WERI-Rb-1 (cell line): ENCODE results near the gene SMYD3.

Experiments used
- DNase-seq: peaks from one replicate; pipeline ENCODE4 v3.0.0-alpha.2; 2020
- H3K27ac ChIP-seq: fragments of 250-450 bp; sonication (Bioruptor Pico); 2 replicates; pipeline ENCODE4 v1.5.1; 2020; ENCODE audit warnings: mild to moderate bottlenecking, moderate library complexity
- H3K27me3 ChIP-seq: fragments of 250-450 bp; sonication (Bioruptor Pico); 2 replicates; pipeline ENCODE4 v1.5.1; 2021; ENCODE audit warnings: mild to moderate bottlenecking, low read depth, moderate library complexity; ENCODE audit not compliant: insufficient read depth, severe bottlenecking
- H3K36me3 ChIP-seq: fragments of 250-450 bp; sonication (Bioruptor Pico); 2 replicates; pipeline ENCODE4 v1.5.1; 2020; ENCODE audit warnings: mild to moderate bottlenecking, moderate library complexity
- H3K4me3 ChIP-seq: 2 replicates; pipeline ENCODE4 v1.5.1; 2011; ENCODE audit warnings: low read depth, mild to moderate bottlenecking, control low read depth, low read length
- H3K9me3 ChIP-seq: fragments of 250-450 bp; sonication (Bioruptor Pico); 2 replicates; pipeline ENCODE4 v1.5.1; 2021; ENCODE audit warnings: mild to moderate bottlenecking, moderate library complexity; ENCODE audit not compliant: severe bottlenecking
- TF ChIP-seq, protein P1 (sequence below): IDR thresholded peaks from 2 replicates; pipeline ENCODE4 v1.5.1; 2011; ENCODE audit warnings: low read depth, mild to moderate bottlenecking, control low read depth, inconsistent platforms, low read length

Gene SMYD3

GRCh38 chr1:245872475-245872874, 634.6 kb downstream of the SMYD3 start:
- TF ChIP-seq, protein P1, sequence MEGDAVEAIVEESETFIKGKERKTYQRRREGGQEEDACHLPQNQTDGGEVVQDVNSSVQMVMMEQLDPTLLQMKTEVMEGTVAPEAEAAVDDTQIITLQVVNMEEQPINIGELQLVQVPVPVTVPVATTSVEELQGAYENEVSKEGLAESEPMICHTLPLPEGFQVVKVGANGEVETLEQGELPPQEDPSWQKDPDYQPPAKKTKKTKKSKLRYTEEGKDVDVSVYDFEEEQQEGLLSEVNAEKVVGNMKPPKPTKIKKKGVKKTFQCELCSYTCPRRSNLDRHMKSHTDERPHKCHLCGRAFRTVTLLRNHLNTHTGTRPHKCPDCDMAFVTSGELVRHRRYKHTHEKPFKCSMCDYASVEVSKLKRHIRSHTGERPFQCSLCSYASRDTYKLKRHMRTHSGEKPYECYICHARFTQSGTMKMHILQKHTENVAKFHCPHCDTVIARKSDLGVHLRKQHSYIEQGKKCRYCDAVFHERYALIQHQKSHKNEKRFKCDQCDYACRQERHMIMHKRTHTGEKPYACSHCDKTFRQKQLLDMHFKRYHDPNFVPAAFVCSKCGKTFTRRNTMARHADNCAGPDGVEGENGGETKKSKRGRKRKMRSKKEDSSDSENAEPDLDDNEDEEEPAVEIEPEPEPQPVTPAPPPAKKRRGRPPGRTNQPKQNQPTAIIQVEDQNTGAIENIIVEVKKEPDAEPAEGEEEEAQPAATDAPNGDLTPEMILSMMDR = no peak
- Histone ChIP-seq H3K36me3 (no peaks in the 10 kb centered on the region), H3K4me3 (no peak overlapping the region), H3K9me3 (no peaks in the 10 kb centered on the region), H3K27ac (no peak overlapping the region), H3K27me3 (no peaks in the 10 kb centered on the region)
- DNase-seq = no peak

DNA sequence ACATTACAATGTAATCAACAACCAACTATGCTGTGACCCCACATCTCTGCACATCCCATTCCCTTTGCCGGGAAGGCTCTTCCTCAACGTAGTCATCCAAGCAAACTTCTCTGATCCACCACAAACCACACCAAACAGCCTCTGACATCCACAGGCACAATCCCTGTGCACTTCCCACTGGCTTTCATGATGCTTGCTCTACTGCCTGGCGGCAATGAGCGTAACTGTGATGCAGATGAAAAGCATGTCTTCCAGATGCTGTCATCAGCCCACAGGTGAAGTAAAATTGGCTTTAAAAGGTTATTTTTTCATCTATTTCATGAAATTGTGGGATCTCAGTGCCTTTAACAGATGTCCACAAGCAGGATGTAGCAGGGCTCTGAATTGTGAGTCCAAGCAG, 635.2 kb downstream of the SMYD3 start:
- TF ChIP-seq, protein P1 = no peak

DNA sequence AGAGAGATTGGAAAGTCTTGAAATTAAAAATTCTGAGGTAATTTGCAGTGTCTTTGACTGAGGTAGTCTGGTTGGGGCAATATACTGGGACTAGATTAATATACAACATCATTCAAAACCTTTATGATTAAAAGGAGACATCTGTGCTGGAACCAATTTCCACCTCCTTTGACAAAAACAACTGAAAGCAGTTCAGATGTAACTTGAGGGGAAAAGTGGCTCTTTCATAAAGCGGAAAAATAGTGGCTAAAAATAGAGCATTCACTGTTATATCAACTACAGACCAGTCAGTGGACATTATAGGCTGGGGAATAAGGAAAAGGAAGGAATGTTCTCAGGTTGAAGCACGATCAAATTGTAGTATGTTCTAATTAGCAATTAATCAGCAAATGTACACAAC, 635.9 kb downstream of the SMYD3 start:
- TF ChIP-seq, protein P1 = no peak
- H3K36me3 ChIP-seq = no peaks in the 10 kb centered on the region
- H3K27ac ChIP-seq = no peak overlapping the region
- H3K4me3 ChIP-seq = no peak overlapping the region
- no peak for DNase-seq
- no peaks in the 10 kb centered on the region for H3K9me3 ChIP-seq
- H3K27me3 ChIP-seq = no peaks in the 10 kb centered on the region

More for the DNA sequence above, 635.2 kb downstream of the SMYD3 start:
- Histone ChIP-seq H3K9me3 (no peaks in the 10 kb centered on the region), H3K36me3 (no peaks in the 10 kb centered on the region), H3K27ac (no peak overlapping the region), H3K4me3 (no peak overlapping the region), H3K27me3 (no peaks in the 10 kb centered on the region)
- no peak for DNase-seq

DNA sequence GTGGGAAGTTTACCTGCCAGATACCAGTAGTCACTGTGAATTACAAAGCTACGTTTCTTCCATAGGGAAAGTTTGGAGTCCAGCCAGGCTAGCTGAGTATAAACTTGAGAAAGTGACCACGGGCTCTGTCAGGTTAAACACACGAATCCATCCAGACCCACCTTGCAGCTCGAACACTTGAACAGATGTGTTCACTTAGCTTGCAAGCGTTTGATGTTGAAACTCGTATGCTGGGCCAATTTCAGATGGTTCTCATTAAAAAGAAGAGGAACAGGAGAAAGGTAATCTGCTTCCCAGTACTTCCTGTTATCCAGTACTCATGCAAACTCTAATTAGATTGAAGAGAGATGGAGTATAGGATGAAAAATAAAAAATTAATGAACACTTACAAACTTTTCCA, 636.4 kb downstream of the SMYD3 start:
- H3K4me3 ChIP-seq = no peak overlapping the region
- no peak for DNase-seq
- TF ChIP-seq, protein P1 = no peak
- no peaks in the 10 kb centered on the region for H3K27me3 ChIP-seq
- no peaks in the 10 kb centered on the region for H3K36me3 ChIP-seq
- no peaks in the 10 kb centered on the region for H3K9me3 ChIP-seq
- H3K27ac ChIP-seq = no peak overlapping the region

DNA sequence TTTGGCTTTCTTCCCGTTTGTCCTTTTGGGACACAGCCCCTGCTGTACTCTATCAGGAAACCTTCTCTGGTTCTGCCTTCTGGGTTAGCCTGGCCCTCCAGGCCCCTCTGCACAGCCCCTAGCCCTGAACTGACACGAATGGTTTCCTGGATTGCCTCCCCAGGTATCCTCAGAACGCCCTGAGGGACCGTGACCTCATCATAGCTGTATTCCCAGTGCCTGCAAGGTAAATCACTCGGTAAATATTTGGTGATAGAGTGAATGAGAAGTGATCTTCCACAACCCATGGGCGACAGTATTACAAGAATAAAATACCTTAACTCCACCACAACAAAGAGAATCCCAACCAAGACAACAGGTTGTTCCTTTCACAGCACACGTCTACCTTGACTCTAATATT, 637.2 kb downstream of the SMYD3 start:
- no peaks in the 10 kb centered on the region for H3K27me3 ChIP-seq
- H3K9me3 ChIP-seq = no peaks in the 10 kb centered on the region
- no peak overlapping the region for H3K27ac ChIP-seq
- TF ChIP-seq, protein P1 = no peak
- no peak for DNase-seq
- H3K4me3 ChIP-seq = no peak overlapping the region
- H3K36me3 ChIP-seq = no peaks in the 10 kb centered on the region

- H3K4me3 ChIP-seq = no peak overlapping the region
- no peaks in the 10 kb centered on the region for H3K9me3 ChIP-seq
- DNase-seq = no peak
- H3K27ac ChIP-seq = no peak overlapping the region
- H3K27me3 ChIP-seq = no peaks in the 10 kb centered on the region
- H3K36me3 ChIP-seq = no peaks in the 10 kb centered on the region
- TF ChIP-seq, protein P1 = no peak
Measured at GRCh38 chr1:245867738-245868137, 639.3 kb downstream of the SMYD3 start.
